Measurements from ENCODE around the gene TMEM131L. TPM values are rescaled to one million over a fixed set of nuclear protein-coding genes. Genes with fewer than 3 reads are reported as not detected.

Gene TMEM131L
- total RNA-seq, 1 experiment from 2014 or later = 14.6 TPM

GRCh38 chr4:153447175-153447905 lies 18.8 kb upstream of the TMEM131L start:
- Histone ChIP-seq H2BK5ac (ENCODE audit: insufficient read length, low read length) (no peak overlapping the region), H3K23me2 (ENCODE audit: insufficient read length, low read depth, low read length, poor library complexity, severe bottlenecking) (no peaks in the 10 kb centered on the region), H2BK120ac (ENCODE audit: low read depth, low read length, poor library complexity, severe bottlenecking) (no peak overlapping the region), H3K4me2 (ENCODE audit: insufficient read depth, insufficient read length, low read length) (no peak overlapping the region), H3K56ac (ENCODE audit: insufficient read length, low read depth, low read length) (no peak overlapping the region), H4K20me1 (ENCODE audit: control insufficient read depth, insufficient read depth, insufficient read length) (no peaks in the 10 kb centered on the region), H3K9ac (ENCODE audit: extremely low read depth, insufficient read length, low read length) (no peak overlapping the region), H2BK15ac (ENCODE audit: low read depth, low read length) (no peak overlapping the region), H2AK5ac (ENCODE audit: insufficient read length, low read length) (no peak overlapping the region), H3T11ph (ENCODE audit: low read length) (no peak overlapping the region), H3K14ac (ENCODE audit: insufficient read depth, low read length) (no peak overlapping the region), H4K5ac (ENCODE audit: insufficient read length, low read depth, low read length) (no peak overlapping the region), H2AFZ (ENCODE audit: low read length) (no peak overlapping the region), H3K4me1 (ENCODE audit: insufficient read depth, low read length) (no peaks in the 10 kb centered on the region), H4K91ac (ENCODE audit: insufficient read length, low read depth, low read length) (no peak overlapping the region), H4K8ac (replicated peaks; ENCODE audit: insufficient read length, low read depth, low read length) (no peak overlapping the region), H3K27ac (ENCODE audit: insufficient read length, low read depth, low read length) (no peak overlapping the region), H2BK20ac (ENCODE audit: low read depth, low read length, poor library complexity, severe bottlenecking) (no peak overlapping the region), H3K9me3 (ENCODE audit: control insufficient read depth, low read depth, low read length) (no peaks in the 10 kb centered on the region), H3K79me1 (ENCODE audit: insufficient read depth, low read depth, low read length, poor library complexity, severe bottlenecking) (no peaks in the 10 kb centered on the region), H3K79me2 (ENCODE audit: insufficient read depth, low read length) (no peaks in the 10 kb centered on the region), H3K27me3 (ENCODE audit: insufficient read depth, low read length) (no peaks in the 10 kb centered on the region), H3K18ac (ENCODE audit: insufficient read length, low read depth, low read length) (no peak overlapping the region), H3K23ac (ENCODE audit: insufficient read length, low read depth, low read length) (no peak overlapping the region), H3K4ac (ENCODE audit: low read depth, low read length) (no peak overlapping the region), H2BK12ac (ENCODE audit: insufficient read length, low read depth, low read length) (no peak overlapping the region)
- DNase-seq = no peak
- no CpG with 5 or more reads among the region's 5 CpGs for WGBS (ENCODE audit: extremely low coverage, insufficient read length, low lambda C conversion rate)
- Mint-ChIP-seq H3K36me3 (ENCODE audit: insufficient read depth in 1 of 3, low read depth in 3 of 3) (no peaks in the 10 kb centered on the region), H3K4me3 (no peak overlapping the region), H3K27me3 (ENCODE audit: low read depth) (no peaks in the 10 kb centered on the region), H3K27ac (no peak overlapping the region), H3K9me3 (no peaks in the 10 kb centered on the region), H3K4me1 (peaks cover 14% of the 10 kb centered on the region in 2 experiments)
- TF ChIP-seq CTCF (conservative IDR thresholded peaks at IDR 0.05) = no peak

All from H9 (cell line).